Measurements from ENCODE around the gene SFTA2.

GRCh38 chr6:30882759-30883684 lies 48.9 kb downstream of the SFTA2 start:
- TF ChIP-seq SUZ12 (IDR thresholded peaks at IDR 0.05; ENCODE audit: unreplicated experiment) (no peak), SKIL (IDR thresholded peaks at IDR 0.05; ENCODE audit: low read depth, poor library complexity, severe bottlenecking) (no peak), TBL1XR1 (IDR thresholded peaks at IDR 0.05; ENCODE audit: low read depth, low read length) (no peak), POLR2AphosphoS5 (IDR thresholded peaks at IDR 0.05; ENCODE audit: low read length) (peak; percentile 38; the same call in 1 of the 2 replicates), EZH2 (IDR thresholded peaks at IDR 0.05; ENCODE audit: borderline replicate concordance, control insufficient read depth, low read depth, low read length) (no peak), JUNB (IDR thresholded peaks at IDR 0.05) (no peak), EP300 (IDR thresholded peaks at IDR 0.05; ENCODE audit: borderline replicate concordance in 1 of 2, control insufficient read depth in 1 of 2, low read depth in 2 of 2, low read length in 2 of 2) (no peak), MEF2A (IDR thresholded peaks at IDR 0.05; ENCODE audit: insufficient read depth, low read depth, low read length) (no peak)
